Measurements from ENCODE around the gene RAB44.
A peak's percentile ranks its signal among the peaks of the same experiment; 100 is the strongest.

Gene RAB44

DNA sequence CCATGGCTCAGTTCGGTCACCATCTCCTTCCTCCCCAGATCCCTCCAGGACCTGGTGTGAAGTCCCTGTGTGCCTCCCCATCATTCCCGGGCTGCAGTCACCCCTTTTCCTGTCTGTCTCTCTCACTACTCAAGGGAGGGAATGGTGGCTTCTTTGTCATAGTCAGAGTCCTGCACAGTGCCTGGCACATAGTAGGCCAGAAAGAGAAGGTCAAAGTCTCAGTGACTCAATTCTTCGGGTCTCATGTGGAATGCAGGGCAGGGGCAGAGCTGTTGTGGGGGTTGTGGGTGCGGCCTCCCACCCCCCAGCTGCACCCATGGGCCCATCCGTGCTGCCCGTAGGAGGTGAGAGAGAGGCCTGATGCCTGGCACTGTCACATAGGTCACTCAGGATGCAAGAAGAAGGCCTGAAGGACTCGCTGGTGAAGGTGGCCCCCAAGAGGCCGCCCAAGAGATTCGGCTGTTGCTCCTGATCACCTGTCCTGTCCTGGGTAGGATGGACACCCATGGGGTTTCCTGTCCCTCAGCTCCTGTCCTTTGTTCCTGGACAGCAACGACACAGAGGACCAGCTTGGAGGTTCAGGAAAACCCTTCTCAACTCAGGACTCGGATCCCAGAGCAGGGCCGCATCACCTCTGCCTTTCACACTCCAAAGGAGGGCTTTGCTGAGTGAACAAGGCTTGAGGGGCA lies 34.1 kb downstream of the RAB44 start:
- no peak for DNase-seq

DNA sequence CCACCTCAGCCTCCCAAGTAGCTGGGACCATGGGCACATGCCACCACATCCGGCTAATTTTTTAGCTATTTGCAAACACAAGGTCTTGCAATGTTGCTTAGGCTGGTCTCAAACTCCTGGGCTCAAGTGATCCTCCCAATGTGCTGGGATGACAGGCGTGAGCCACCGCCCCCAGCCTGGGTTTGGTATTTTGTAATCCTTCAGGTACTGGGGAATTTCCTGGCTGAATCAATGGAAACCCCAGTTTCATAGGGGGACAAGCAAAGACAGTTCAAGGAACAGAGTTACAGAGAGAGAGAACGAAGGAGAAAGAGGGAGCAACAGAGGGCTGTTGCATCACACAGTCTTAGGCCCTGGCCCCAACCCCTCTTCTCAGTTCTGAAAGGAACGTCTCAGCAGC lies 35.7 kb downstream of the RAB44 start:
- DNase-seq = no peak

DNA sequence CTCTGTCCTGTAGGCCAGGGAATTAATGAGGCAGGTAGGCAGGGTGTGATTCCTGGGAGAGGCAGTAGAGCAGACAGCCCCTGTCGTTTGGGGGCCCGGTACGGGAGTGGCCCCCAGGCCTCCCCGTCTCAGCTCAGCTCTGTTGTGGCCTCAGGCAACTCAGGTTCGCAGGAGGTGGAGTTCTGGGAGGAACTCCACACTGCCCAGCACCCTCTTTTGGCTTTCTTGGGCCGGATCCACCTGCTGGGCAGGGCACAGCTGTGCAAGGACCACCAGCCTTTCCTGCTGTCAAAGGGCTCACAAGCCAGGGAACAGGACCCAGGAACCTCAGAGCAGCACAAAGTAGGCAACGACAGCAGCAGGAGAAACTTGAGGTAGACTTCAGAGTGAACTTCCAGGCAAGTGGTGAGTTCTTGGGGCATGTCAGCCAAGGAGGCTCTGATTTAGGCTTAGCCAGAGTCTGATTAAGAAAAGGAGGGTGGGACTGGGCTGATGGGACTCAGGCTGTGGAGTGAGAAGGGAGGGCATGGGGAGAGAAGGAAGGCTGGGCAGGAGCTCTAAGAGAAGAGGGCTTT lies 36.9 kb downstream of the RAB44 start:
- no peak for DNase-seq

DNA sequence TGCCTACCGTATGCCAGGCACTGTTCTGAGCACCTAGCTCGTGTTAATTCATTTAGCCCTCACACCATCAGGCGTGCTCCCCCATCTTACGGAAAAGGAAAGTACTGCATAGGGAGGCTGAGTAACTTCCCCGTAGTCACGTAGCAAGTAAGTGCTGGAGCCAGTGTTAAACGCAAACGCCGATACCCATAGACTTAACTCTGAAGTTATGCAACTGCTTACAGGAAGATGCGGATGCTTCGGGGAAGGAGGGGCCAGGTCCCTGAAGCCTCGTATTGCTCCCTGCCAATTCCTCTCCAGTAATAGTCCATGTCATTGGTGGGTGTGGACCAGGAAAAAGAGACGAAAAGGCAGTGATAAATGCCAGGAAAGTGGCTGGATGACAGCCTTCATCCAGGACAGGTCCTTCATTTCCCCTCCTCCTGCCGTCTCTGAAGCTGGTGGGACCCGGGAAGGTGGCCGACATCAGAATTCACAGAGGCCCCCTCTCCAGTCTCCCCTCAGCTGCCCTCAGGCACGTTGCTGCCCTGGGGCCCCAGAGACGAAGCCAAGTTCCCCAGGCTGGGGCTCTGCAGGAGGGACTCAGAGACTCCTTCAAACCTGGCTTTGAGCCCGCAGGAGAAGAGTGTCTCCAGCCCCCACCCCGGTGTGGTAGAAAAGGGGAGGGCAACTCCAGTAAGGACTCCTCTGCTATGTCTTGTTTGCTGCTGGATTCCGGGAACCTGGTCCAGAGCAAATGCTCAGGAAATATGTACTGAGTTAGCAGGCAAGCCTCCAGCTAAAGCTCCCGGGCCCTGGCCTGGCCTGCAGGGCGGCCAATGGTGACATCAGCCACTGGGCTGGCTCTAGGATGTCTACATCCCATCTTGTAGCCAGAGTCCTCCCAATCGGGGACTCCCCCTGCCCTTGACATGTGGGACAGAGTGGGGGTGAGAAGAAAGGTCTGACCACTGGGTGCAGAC lies 37.8 kb downstream of the RAB44 start:
- peak; percentile 72 for DNase-seq

DNA sequence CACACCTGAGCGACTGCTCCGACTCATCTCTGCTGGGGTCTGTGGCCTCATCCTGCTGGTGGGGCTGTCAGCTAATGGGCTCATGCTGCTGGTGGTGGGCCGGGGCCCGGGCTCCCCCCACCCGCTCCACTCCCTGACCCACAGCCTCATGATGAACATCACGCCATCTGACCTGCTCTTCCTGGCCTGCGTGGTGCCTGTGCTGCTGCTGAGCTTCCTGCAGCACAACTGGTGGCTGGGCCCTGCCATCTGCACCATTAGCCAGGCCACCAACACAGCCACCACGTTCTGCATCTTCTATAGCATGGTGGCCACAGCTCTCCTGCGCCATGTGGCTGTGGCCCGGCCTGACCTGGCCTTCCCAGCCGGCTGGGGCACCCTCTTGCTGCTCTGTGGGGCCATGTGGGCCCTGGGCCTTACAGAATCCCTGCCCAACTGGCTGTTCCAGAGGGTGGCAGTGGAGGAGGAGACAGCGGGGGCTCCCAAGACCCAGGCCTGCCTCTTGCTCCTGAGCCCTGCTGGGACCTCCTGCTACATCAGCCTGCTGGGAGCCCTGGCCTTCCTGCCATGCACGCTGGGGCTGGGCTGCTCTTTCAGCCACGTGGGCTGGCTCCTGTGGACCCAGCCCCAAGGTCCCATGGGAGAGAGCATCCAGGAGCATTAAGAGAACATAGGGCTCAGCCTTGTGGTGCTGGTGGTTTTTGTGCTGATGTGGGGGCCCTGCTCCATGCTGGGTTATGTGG lies 39.6 kb downstream of the RAB44 start:
- no peak for DNase-seq

DNA sequence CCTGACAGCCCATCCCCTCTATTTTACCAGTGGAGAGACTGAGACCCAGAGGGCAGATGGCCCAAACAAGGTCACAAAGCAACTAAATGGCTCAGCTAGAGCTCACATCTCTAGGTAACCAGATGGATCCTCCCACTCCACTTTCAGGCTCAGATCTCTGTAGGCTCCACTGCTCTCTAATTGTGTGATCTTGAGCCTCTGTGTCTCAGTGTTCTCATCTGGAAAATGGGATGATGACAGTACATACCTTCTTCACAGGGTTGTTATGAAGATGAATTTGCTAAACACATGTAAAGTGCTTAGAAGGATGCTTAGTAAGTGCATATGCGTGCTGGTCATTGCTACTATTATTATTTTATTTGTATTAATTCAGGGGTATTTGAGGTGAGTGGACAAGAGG lies 40.5 kb downstream of the RAB44 start:
- no peak for DNase-seq

DNA sequence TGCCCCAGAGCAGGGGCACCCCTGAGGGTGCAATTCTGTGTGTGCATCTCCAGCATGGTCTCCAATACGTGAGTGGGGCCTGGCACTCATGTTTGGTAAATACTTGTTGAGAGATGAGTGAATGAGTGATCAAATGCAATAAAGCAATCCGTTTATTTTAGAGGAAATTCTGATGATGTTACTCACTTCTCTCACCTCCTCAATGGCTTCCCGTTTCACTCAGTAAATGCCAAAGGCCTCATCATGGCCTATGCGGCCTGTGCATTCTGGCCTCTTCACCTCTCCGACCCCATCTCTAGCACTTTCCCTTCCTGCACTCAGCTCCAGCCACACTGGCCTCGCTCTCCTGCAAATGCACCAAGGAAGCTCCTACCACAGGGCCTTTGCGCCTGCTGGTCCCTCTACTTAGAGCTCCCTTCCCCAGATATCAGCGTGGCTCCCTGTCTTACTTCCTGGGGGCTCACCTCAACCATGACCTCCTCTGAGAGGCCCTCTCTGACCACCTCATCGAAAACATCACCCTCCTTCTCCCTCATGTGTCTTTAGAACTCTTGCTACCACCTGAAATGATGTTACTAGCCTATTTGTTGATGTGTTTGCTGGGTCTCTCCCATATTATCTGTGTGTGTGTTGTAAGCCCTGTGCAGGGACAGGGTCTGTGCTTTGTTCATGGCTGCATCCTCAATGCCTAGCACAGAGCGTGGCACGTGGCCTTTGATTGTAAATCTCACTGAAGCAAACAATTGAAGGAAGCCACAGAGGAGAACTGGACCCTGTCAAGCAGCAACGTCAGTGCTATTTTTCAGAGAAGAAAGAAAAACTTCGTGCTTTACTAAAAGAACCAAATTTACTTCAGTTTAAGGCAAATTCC lies 42.6 kb downstream of the RAB44 start:
- no peak for DNase-seq

DNA sequence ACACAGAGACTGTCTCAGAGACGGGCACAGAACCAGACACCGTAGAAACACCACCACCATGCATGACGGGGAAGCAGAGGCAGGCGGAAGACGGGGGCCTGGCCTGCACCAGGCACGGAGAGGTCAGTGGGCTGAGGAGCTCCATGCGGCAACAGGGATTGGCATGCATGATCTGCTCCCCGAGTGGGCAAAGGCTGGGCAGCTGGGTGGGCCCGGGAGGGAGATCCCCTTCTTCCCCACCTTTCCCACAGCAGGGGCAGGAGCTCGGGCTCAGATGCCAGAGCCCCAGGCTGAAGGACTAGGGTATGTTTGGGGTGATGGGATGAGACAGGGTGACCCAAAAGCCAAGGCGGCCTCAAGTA lies 43.2 kb downstream of the RAB44 start:
- no peak for DNase-seq

DNA sequence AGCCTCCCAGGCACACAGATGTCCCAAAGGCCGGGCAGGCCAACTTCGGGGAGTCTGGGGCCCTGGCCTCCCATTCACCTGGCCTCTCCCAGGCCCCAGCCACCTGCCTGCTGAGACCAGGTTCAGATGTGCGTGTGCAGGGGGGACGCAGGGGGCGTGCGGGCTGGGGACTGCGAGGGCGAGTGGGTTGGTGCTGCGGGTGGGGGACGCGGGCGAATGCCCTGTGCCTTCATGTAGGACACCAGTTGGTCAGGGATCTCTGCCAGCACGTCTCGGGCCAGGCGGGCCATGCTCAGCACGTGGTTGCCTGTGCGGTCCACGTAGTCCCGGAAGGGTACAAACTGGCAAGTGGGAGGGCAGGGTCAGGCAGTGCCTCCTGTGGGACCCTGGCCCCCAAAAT lies 44.5 kb downstream of the RAB44 start:
- DNase-seq = no peak

DNA sequence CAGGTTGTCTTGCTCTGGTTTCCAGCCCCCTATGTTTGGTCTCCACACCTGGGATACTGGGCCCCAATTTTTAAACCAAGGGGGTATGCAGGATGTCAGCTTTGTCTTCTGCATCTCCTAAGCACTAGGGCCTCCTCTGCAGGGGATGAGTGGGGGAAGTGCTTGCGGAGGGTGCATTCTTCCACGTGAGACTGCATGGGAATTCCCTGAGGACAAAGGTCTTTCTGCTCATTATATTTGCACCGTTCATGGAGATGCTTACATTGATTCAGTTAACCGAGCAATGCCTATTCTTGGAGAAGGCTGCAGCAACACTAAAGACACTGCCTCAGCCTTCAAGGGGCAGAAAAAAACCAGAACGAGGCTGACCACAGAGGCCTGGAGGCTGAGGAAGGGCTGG lies 45.4 kb downstream of the RAB44 start:
- no peak for DNase-seq

DNA sequence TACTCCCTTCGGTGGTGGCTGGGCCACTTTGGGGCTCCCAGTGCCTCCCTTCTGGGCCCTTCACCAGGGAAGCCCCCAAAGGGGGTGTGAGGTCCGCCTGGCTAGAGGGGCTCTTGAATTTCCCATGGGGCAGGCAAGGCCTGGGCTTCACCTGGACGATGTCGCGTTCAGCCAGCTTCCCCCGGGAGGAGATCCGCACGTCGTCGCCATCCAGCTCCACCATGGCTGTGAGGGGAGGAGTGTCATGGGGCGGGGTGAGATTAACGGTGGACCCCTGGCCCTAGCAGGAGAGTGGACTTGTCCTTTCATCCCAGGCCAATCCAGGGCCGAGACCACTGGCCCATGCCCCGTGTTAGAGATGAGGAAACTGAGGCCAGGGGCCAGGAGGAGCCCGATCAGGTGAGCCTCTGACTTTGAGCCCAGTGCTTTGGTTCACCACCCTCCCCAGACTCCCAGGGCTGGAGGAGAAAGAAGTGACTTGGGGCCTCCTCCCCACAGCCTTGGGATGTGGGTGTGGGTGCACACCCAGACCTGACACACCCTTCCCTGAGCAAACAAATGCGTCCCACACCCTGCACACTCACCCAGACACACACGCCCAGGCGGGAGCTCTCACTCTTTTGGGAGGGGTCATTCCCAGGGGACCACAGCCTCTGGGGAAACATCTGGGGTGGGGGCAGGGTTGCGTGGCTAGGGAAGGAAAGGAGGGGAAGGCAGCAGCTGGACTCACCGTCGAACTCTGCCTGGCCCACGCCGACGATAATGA lies 46.1 kb downstream of the RAB44 start:
- no peak for DNase-seq

DNA sequence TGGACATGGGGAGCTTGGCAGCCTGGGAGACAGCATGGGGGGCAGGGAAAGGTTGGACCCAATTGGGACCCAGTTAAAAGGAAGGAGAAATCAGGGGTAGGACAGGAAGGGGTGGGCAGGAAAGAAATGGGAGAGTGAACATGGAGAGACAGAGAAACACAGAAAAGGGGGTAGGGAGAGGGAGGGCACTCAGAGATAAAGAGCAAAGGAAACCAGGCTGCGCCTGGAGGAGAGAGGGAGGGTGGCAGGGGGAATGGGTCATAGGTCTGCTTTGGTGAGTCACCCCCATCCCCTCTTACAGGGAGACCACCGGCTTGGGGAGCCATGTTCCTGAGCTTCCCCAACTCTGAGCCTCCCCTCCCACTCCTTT lies 46.7 kb downstream of the RAB44 start:
- DNase-seq = no peak

DNA sequence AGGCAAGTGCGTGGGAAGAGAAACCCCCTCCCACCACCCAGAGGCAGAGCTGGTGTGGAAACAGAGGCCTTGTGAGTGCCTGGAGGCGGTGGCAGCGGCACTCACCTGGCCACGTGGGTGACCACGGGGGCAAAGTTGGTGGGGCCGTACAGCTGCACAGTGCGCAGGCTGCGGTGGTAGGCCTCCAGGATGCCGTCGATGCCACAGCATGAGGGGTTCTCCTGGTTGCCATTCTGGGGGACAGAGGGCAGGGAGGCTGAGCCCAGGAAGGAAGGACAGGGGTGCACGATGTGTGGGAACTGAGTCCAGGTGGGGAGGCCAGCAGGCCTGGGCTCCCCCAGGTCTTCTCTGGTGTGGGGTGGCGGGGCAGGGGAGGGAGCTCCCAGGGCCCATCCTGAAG lies 47.7 kb downstream of the RAB44 start:
- DNase-seq = no peak

DNA sequence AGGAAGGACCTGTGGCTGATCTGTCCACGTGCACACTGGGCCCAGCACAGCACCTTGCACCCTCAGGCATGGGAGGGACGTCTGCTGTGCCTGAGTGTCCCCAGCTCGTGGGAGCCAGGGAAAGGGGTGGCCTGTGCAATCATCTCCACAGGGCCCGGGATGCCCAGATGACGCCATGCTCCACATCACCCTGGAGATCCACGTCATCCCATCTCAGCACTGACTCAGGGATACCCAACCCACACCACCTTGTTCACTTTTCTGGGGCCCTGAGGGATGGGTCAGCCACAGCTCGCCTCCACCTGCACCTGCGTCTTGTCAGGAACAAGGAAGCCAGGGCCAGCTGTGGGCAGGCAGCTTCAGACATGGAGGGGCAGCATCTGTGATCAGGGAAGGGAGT lies 48.2 kb downstream of the RAB44 start:
- no peak for DNase-seq

DNA sequence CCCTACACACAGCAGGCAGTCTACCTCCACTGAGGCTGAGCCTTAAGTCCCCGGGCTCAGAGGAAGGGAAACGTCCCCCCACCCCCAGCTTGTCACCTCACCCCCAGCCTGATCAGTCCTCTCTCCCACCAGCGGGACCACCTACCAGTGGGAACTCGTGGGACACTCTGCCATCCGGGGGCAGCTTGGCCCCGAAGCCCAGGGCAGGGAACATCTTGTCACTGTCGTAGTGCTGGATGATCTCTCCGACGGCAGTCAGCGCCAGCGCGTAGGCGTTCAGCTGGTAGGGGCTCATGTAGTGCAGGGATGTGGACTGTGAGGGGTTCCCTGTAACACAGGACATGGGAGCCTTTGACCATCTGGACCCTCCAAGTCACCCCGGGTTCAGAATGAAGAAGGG lies 48.6 kb downstream of the RAB44 start:
- DNase-seq = no peak

DNA sequence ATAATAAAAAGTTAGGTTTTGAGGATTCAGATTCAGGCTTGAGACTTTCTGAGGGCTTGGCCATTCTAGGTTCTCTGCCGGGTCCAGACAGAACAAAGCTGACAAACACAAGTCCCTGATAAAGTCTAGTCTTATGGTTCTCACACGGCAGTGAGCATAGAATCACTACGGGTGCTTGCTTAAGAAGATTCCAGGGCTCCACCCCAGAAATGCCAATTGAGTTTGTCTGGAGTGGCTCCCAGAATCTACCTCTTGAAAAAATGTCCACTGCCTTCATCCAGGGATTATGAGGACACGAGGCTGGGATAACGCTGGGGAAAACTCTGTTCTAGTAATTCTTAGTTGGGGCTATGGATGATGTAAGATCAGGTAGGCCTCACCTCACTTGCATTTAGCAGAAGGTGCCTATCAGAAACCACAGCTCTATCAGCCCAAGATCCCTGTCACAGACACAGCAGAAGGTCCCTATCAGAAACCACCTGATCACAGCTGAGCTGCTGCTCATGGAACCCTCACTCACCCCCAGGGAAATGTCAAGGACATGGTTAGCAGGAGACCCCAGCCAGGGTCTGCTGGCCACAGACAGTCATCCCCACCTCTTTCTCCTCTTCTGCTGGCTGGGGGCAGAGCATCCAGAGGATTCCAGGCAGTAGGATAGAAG lies 52.3 kb downstream of the RAB44 start:
- no peak for DNase-seq

DNA sequence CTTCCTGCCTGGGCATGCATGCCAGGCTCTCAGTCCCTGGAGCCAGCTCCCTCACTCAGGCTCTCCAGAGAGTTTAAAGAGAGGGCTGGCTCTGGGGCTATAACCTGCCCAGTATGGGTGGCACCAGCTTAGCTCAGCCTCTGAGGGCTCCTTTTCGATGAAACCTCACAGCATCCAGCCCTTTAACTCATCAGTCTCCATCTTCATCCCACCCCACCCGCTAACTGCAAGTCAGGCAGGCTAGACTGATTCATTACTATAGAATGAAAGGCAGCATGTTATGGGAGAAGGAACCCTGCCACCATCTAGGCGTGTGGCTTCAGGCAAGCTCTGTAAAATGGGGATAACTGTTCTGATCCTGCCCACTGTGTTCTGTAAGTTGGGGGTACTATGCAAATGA lies 53.5 kb downstream of the RAB44 start:
- no peak for DNase-seq

DNA sequence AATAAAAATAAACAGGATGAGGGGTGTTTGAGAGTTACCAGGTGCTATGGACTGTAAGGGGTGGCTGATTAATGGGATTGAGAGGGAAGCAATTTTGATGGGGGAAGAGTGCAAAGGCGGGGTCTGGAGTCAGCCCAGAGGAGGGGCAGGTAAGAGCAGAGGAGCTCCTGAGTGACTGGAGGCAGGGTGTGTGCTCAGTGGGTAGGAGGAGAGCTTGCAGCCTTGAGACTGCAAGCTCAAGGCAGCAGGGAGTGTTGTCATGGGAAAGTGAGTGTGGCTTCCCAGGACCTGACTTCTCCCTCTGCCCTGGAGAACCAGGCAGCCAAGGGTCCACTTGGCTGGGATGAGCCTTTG lies 54.2 kb downstream of the RAB44 start:
- DNase-seq = no peak

DNA sequence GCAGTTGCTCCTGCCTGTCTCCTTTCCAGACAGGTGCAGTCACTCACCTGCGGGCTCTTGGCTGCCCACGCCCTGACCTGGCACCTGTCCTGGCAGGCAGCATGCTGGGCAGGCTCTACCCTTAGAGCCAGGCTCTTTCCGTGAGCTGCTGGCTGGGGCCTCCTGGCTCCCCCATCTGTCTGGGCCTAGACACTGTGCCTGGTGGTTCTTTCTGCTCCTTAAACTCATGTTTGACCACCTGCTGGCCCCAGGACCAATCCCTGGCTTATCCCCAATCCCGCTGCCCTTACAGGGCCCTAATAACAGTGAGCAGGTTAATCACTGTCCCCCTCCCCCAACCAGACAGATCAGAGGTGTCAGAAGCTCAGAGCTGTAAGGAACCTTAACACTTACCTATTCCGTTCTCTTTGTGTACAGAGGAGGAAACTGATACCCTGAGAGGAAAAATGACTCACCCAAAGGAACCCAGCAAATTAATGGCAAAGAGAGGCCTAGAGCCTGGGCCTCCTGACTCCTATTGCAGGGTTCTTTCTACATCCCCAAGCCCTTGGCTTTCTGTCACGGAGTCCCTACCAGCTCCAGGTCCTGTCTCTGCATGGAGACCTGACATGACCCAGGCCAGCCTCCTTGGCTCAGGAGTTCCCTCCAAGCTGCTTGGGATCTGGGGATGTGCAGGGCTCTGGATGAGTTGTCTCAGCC lies 54.7 kb downstream of the RAB44 start:
- DNase-seq = no peak

DNA sequence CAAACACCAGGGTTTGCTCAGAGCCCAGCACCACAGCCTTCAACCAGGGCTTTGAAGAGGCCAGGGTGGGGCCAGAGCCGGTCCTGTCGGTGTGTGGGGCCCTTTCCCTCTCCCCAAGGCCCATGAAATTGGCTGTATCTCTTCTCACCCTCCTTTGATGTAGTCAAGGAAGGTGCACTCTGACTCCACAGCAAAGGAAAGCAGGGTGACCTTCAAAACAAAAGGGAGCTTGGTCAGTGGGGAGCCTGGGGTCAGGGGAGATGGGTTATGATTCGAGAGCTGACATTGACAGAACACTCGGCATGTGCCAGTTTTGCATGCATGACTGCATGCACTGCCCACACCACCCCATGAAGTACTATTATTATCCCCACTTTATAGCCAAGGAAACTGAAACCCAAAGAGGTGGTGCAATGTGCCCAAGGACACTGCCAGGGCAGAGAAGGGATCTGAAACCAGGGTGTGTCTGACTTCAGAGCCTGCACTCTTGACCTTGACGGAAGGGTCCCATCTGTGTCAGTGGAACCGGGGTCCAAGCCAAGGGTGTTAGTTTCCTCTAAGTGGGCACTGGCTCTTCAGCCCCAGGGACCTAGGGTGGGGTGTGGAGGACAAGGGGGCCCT lies 55.4 kb downstream of the RAB44 start:
- DNase-seq = peak; percentile 65

Measured in CD4-positive, alpha-beta T cell treated with Interferon gamma for 1 hour (primary cell).